SU-DHL-6 (cell line): Measurements from ENCODE around the gene PDGFD.

Experiments
- H2AFZ ChIP-seq: fragments of 200-600 bp; sonication (generic); 2 replicates; pipeline ENCODE4 v1.6.1; 2014; ENCODE audit warnings: low read depth, mild to moderate bottlenecking, moderate library complexity, mixed read lengths, antibody characterized with exemption, low read length; ENCODE audit not compliant: severe bottlenecking
- H3F3A ChIP-seq: fragments of 200-600 bp; shearing (Covaris generic); 2 replicates; pipeline ENCODE4 v1.6.0; 2016; ENCODE audit warnings: antibody characterized with exemption, mild to moderate bottlenecking; ENCODE audit not compliant: insufficient read depth
- H3K27ac ChIP-seq: fragments of 200-600 bp; sonication (generic); 2 replicates; pipeline ENCODE4 v1.5.1; 2016; ENCODE audit warnings: low read depth, mild to moderate bottlenecking, low read length, moderate library complexity, mixed read lengths
- H3K27me3 ChIP-seq: fragments of 200-600 bp; sonication (generic), shearing (Covaris generic); 2 replicates; pipeline ENCODE4 v1.6.0; 2014; ENCODE audit warnings: mild to moderate bottlenecking, low read length
- H3K36me3 ChIP-seq: fragments of 200-600 bp; sonication (generic); 2 replicates; pipeline ENCODE4 v1.6.1; 2014; ENCODE audit warnings: mild to moderate bottlenecking, low read length, mixed read lengths
- H3K4me2 ChIP-seq: fragments of 300-600, 200-600 bp; shearing (Covaris generic), sonication (generic); 2 replicates; pipeline ENCODE4 v1.6.0; 2014; ENCODE audit warnings: low read length, low read depth, mild to moderate bottlenecking; ENCODE audit not compliant: poor library complexity, severe bottlenecking
- H3K4me3 ChIP-seq: fragments of 200-600 bp; sonication (generic); 2 replicates; pipeline ENCODE4 v1.5.1; 2014; ENCODE audit warnings: antibody characterized with exemption, low read length, mild to moderate bottlenecking, mixed read lengths; ENCODE audit not compliant: insufficient read depth, poor library complexity, severe bottlenecking
- H3K79me2 ChIP-seq: fragments of 200-600 bp; sonication (generic); 2 replicates; pipeline ENCODE4 v1.6.1; 2014; ENCODE audit warnings: mild to moderate bottlenecking, low read length, moderate library complexity; ENCODE audit not compliant: insufficient read depth
- H3K9ac ChIP-seq: fragments of 200-600 bp; sonication (generic); 2 replicates; pipeline ENCODE4 v1.7.0; 2014; ENCODE audit warnings: mild to moderate bottlenecking, low read length
- H3K9me2 ChIP-seq: fragments of 200-600 bp; sonication (generic); replicated peaks from 2 replicates; pipeline ENCODE4 v1.6.1; 2014; ENCODE audit warnings: low read length; ENCODE audit not compliant: insufficient read depth
- H3K9me3 ChIP-seq: fragments of 200-600 bp; sonication (generic); 2 replicates; pipeline ENCODE4 v1.6.1; 2014; ENCODE audit warnings: low read length, mixed read lengths; ENCODE audit not compliant: insufficient read depth
- H4K20me1 ChIP-seq: fragments of 200-600 bp; sonication (generic); 2 replicates; pipeline ENCODE4 v1.6.1; 2014; ENCODE audit warnings: low read depth, mild to moderate bottlenecking, antibody characterized with exemption, low read length, moderate library complexity, mixed read lengths
- CTCF ChIP-seq: fragments of 200-600 bp; sonication (generic); IDR thresholded peaks from one replicate; pipeline ENCODE4 v1.5.1; 2017; ENCODE audit warnings: antibody characterized with exemption, mild to moderate bottlenecking, low read length, moderate library complexity; ENCODE audit not compliant: insufficient read depth, poor library complexity, severe bottlenecking
- EZH2phosphoT487 ChIP-seq: fragments of 200-600 bp; sonication (generic), shearing (Covaris generic); conservative IDR thresholded peaks from 2 replicates; pipeline ENCODE4 v1.6.1; 2018; ENCODE audit warnings: mild to moderate bottlenecking, antibody characterized with exemption, low read length, moderate library complexity, mixed read lengths

Gene PDGFD

GRCh38 chr11:103877221-103877620, 286.7 kb downstream of the PDGFD start:
- TF ChIP-seq CTCF (no peak), EZH2phosphoT487 (no peak)
- H4K20me1 ChIP-seq: no peaks in the 10 kb centered on the region

DNA sequence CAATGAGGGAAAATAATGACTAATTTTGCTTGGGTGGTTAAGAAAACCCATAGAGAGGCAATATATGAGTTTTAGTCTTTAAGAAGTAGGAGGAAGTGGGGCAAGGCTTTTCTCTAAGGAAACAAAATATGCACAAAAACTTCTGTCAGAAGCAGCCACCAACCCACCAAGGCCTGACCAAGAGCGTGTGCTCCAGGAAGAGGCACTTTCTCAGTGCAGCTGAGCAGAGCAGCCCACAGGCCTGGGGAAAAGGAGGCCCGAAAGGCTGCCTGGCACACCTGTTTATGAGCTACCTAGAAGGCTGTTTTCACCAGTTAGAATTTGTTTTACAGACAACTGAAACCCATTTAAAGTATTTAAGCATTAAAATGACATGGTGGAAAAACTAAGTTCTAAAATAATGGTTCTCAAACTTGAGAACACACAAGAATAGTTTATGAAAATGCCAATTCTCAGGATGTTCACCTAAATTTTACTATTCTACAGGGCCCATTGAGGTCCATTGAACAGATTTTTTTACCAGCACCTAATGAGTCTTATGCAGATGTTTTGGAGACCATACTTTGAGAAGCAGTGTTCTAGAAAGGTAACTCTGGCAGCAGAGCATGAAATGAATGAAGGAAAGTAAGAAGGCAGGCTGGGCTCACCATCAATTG, 288.0 kb downstream of the PDGFD start:
- no peak overlapping the region for H2AFZ ChIP-seq
- no peaks in the 10 kb centered on the region for H4K20me1 ChIP-seq
- H3K4me3 ChIP-seq: no peak overlapping the region
- H3K9me3 ChIP-seq: no peaks in the 10 kb centered on the region
- H3K27ac ChIP-seq: peak overlapping the region; percentile 69
- no peaks in the 10 kb centered on the region for H3K79me2 ChIP-seq
- no peak for TF ChIP-seq EZH2phosphoT487
- TF ChIP-seq CTCF: no peak
- no peaks in the 10 kb centered on the region for H3K27me3 ChIP-seq
- H3F3A ChIP-seq: peaks cover 9% of the 10 kb centered on the region; the same call in 1 of the 2 replicates
- H3K36me3 ChIP-seq: no peaks in the 10 kb centered on the region
- no peak overlapping the region for H3K9ac ChIP-seq
- no peaks in the 10 kb centered on the region for H3K9me2 ChIP-seq
- peak overlapping the region; percentile 32 for H3K4me2 ChIP-seq

More at GRCh38 chr11:103877221-103877620, 286.7 kb downstream of the PDGFD start:
- H3K4me2 ChIP-seq: no peak overlapping the region
- no peaks in the 10 kb centered on the region for H3K9me2 ChIP-seq
- H2AFZ ChIP-seq: no peak overlapping the region
- H3K9ac ChIP-seq: no peak overlapping the region
- no peaks in the 10 kb centered on the region for H3K79me2 ChIP-seq
- no peaks in the 10 kb centered on the region for H3K27me3 ChIP-seq
- H3K4me3 ChIP-seq: no peak overlapping the region
- H3K27ac ChIP-seq: no peak overlapping the region
- no peaks in the 10 kb centered on the region for H3K36me3 ChIP-seq
- no peaks in the 10 kb centered on the region for H3K9me3 ChIP-seq
- H3F3A ChIP-seq: peaks cover 9% of the 10 kb centered on the region; the same call in 1 of the 2 replicates

GRCh38 chr11:103872748-103873147, 291.2 kb downstream of the PDGFD start:
- peaks cover 9% of the 10 kb centered on the region; the same call in 1 of the 2 replicates for H3F3A ChIP-seq
- H3K9me3 ChIP-seq: no peaks in the 10 kb centered on the region
- H3K9me2 ChIP-seq: no peaks in the 10 kb centered on the region
- TF ChIP-seq EZH2phosphoT487 (no peak), CTCF (no peak)
- no peaks in the 10 kb centered on the region for H3K36me3 ChIP-seq
- no peaks in the 10 kb centered on the region for H3K79me2 ChIP-seq
- H4K20me1 ChIP-seq: no peaks in the 10 kb centered on the region
- no peak overlapping the region for H3K27ac ChIP-seq
- H3K4me2 ChIP-seq: no peak overlapping the region
- H3K27me3 ChIP-seq: no peaks in the 10 kb centered on the region
- H2AFZ ChIP-seq: no peak overlapping the region
- H3K9ac ChIP-seq: no peak overlapping the region
- H3K4me3 ChIP-seq: no peak overlapping the region
